K562 (cell line): ENCODE measurements around the gene CACNA2D4. TPM values are rescaled to one million over a fixed set of nuclear protein-coding genes. Genes with fewer than 3 reads are reported as not detected.

ENCODE experiments used
- ATAC-seq: fragments of 200-7000 bp; cut with Tn5 transposase; 3 replicates; pipeline ENCODE4 v1.9.1; 2020; ENCODE audit warnings: moderate library complexity
- BruUV-seq: library from RNA; stranded (reverse); fragments of 400-500 nt; replicated peaks from 2 replicates; lab custom pipeline; 2021; lab: Mats Ljungman, UMichigan
- CTCF ChIA-PET: fragments of 300-600 bp; formaldehyde crosslinking; extraction: SDS; loops from one replicate; lab custom pipeline; 2021; ENCODE audit warnings: low intra/inter-chr PET ratio; lab: Yijun Ruan, JAX
- POLR2A ChIA-PET: fragments of 300-600, 350-650 bp; sonication (Branson Sonifier 250); formaldehyde crosslinking; extraction: SDS; loops from one replicate; lab custom pipeline; 2021; ENCODE audit warnings: antibody characterized with exemption, inconsistent platforms; lab: Yijun Ruan, JAX
- DNase-seq, 4 experiments: peaks; one replicate each; pipeline versions ENCODE4 v3.0.0 to v3.0.0-alpha.2; 2011 to 2018; ENCODE audit warnings: low spot score in 3 of 4, mixed read lengths in 3 of 4; ENCODE audit errors: extremely low read depth in 1 of 4
- FAIRE-seq: peaks from 2 replicates; lab custom pipeline; 2011; peaks lifted over from hg19 to GRCh38; lab: Jason Lieb, UNC
- H2AFZ ChIP-seq: 2 replicates; pipeline ENCODE4 v1.6.0; 2011; ENCODE audit warnings: low read depth, low read length, control low read depth, inconsistent platforms
- H3K27ac ChIP-seq: fragments of 200-600 bp; 3 replicates; pipeline ENCODE4 v1.8.0; 2011; ENCODE audit warnings: low read depth, mild to moderate bottlenecking, control low read depth, inconsistent platforms, low read length, moderate library complexity, mixed read lengths; ENCODE audit errors: extremely low read depth
- H3K27me3 ChIP-seq, 2 experiments: fragments of 300-600 bp in 1 of 2; 2 replicates in 1 of 2; 3 replicates in 1 of 2; pipeline versions ENCODE4 v1.6.0 to v1.8.0; 2011; ENCODE audit warnings: inconsistent platforms in 2 of 2, low read length in 2 of 2, mild to moderate bottlenecking in 1 of 2, mixed read lengths in 1 of 2, moderate library complexity in 1 of 2; ENCODE audit not compliant: control insufficient read depth in 2 of 2, insufficient read depth in 2 of 2
- H3K36me3 ChIP-seq: fragments of 300-600 bp; 3 replicates; pipeline ENCODE4 v1.8.0; 2011; ENCODE audit warnings: mild to moderate bottlenecking, low read length, inconsistent platforms; ENCODE audit not compliant: control insufficient read depth, insufficient read depth
- H3K4me1 ChIP-seq, 2 experiments: fragments of 200-600 bp in 1 of 2; replicated peaks in 1 of 2; 2 replicates in 1 of 2; 3 replicates in 1 of 2; pipeline versions ENCODE4 v1.5.1 to v1.8.0; 2011; ENCODE audit warnings: inconsistent platforms in 2 of 2, low read length in 2 of 2, mild to moderate bottlenecking in 1 of 2, mixed read lengths in 1 of 2, moderate library complexity in 1 of 2; ENCODE audit not compliant: control insufficient read depth in 2 of 2, insufficient read depth in 2 of 2
- H3K4me2 ChIP-seq: 2 replicates; pipeline ENCODE4 v1.6.1; 2011; ENCODE audit warnings: low read length, control low read depth, inconsistent platforms, mixed read lengths; ENCODE audit not compliant: insufficient read depth
- H3K4me3 ChIP-seq: fragments of 200-600 bp; sonication (generic), shearing (Covaris generic); 2 replicates; pipeline ENCODE4 v1.5.1; 2016; ENCODE audit warnings: control low read depth, inconsistent platforms
- H3K79me2 ChIP-seq: fragments of 200-600 bp; 3 replicates; pipeline ENCODE4 v1.8.0; 2011; ENCODE audit warnings: low read length, inconsistent platforms; ENCODE audit not compliant: control insufficient read depth, insufficient read depth
- H3K9ac ChIP-seq, 2 experiments: 2 replicates each; pipeline versions ENCODE4 v1.6.0 to v1.6.1; 2011; ENCODE audit warnings: low read depth in 2 of 2, low read length in 2 of 2, control low read depth in 1 of 2, inconsistent platforms in 1 of 2, mild to moderate bottlenecking in 1 of 2, mixed read lengths in 1 of 2; ENCODE audit not compliant: insufficient read depth in 1 of 2
- H3K9me1 ChIP-seq: one replicate; pipeline ENCODE4 v1.6.0; 2011; ENCODE audit warnings: inconsistent platforms, mild to moderate bottlenecking, low read length, moderate library complexity; ENCODE audit not compliant: control insufficient read depth, insufficient read depth
- H3K9me3 ChIP-seq: replicated peaks from 2 replicates; pipeline ENCODE4 v1.5.1; 2011; ENCODE audit warnings: low read depth, low read length, inconsistent platforms; ENCODE audit not compliant: control insufficient read depth, insufficient read depth
- H4K20me1 ChIP-seq: replicated peaks from 2 replicates; pipeline ENCODE4 v1.6.1; 2011; ENCODE audit warnings: low read length, inconsistent platforms, mixed read lengths; ENCODE audit not compliant: control insufficient read depth, insufficient read depth
- AFF1 ChIP-seq, 2 experiments: fragments of 450-650 bp; IDR thresholded peaks; 2 replicates each; pipeline ENCODE4 v1.6.1; 2018; ENCODE audit warnings: mild to moderate bottlenecking in 2 of 2, low read depth in 1 of 2; ENCODE audit not compliant: partially characterized antibody in 2 of 2
- CGGBP1 ChIP-seq: fragments of 250-450 bp; sonication (Bioruptor Pico); IDR thresholded peaks from 2 replicates; pipeline ENCODE4 v1.9.0; 2021; ENCODE audit warnings: mild to moderate bottlenecking
- COPS2 ChIP-seq: fragments of 450-650 bp; conservative IDR thresholded peaks from 2 replicates; pipeline ENCODE4 v1.6.1; 2016; ENCODE audit warnings: mild to moderate bottlenecking, moderate library complexity
- DMBX1 ChIP-seq: fragments of 250-450 bp; sonication (Bioruptor Pico); IDR thresholded peaks from 2 replicates; pipeline ENCODE4 v1.8.0; 2022; ENCODE audit warnings: inconsistent platforms, mild to moderate bottlenecking, moderate library complexity, borderline replicate concordance
- E2F5 ChIP-seq: sonication (generic); formaldehyde crosslinking; IDR thresholded peaks from 2 replicates; pipeline ENCODE4 v1.8.0; 2022; ENCODE audit warnings: mild to moderate bottlenecking, missing genetic modification reagents
- KDM1A ChIP-seq, 2 experiments: fragments of 450-650 bp; IDR thresholded peaks; 2 replicates each; pipeline ENCODE4 v1.6.1; 2016; ENCODE audit warnings: mild to moderate bottlenecking in 2 of 2
- MAX ChIP-seq: sonication (generic); formaldehyde crosslinking; IDR thresholded peaks from 2 replicates; pipeline ENCODE4 v1.9.0; 2022; ENCODE audit warnings: mild to moderate bottlenecking, missing genetic modification reagents
- MYBL2 ChIP-seq, 2 experiments: fragments of 450-650 bp in 1 of 2; sonication (generic) in 1 of 2; formaldehyde crosslinking in 1 of 2; IDR thresholded peaks; 2 replicates each; pipeline versions ENCODE4 v1.6.1 to v1.8.1; 2017 to 2022; ENCODE audit warnings: borderline replicate concordance in 1 of 2, inconsistent platforms in 1 of 2, low read depth in 1 of 2, mild to moderate bottlenecking in 1 of 2, missing genetic modification reagents in 1 of 2, moderate library complexity in 1 of 2
- RB1 ChIP-seq: fragments of 450-650 bp; IDR thresholded peaks from 2 replicates; pipeline ENCODE4 v1.6.1; 2017; ENCODE audit warnings: low read depth, mild to moderate bottlenecking
- RFX1 ChIP-seq: fragments of 450-650 bp; IDR thresholded peaks from 2 replicates; pipeline ENCODE4 v1.6.1; 2016; ENCODE audit warnings: mild to moderate bottlenecking, moderate library complexity
- THRB ChIP-seq: fragments of 450-650 bp; formaldehyde crosslinking; conservative IDR thresholded peaks from 2 replicates; pipeline ENCODE4 v1.4.0; 2022; ENCODE audit warnings: mild to moderate bottlenecking, missing genetic modification characterization
- WGBS: fragments of 100-300 bp; shearing (Covaris generic); methylation state at CpG from one replicate; pipeline ENCODE4 v1.1.6; 2016; ENCODE audit warnings: low coverage, mixed read lengths; ENCODE audit not compliant: insufficient coverage; ENCODE audit errors: missing lambda C conversion rate; 5-methylcytosine and 5-hydroxymethylcytosine counted together
- in situ Hi-C: fragments of 300-500 bp; cut with MboI; formaldehyde crosslinking; loops from 4 replicates; pipeline ENCODE4 v1.15.0; 2018; ENCODE audit warnings: inconsistent platforms, mixed read lengths
- intact Hi-C: fragments of 100-400 bp; cut with micrococcal nuclease; formaldehyde crosslinking; loops from 2 replicates; pipeline ENCODE4 v1.14.2; 2022
- polyA plus RNA-seq, 8 experiments: library from polyadenylated mRNA; depleted of rRNA in 4 of 8; stranded (reverse) in 5 of 8; unstranded in 3 of 8; fragments of >200 nt; fragmentation: Nextera tagmentation in 2 of 8; fragmentation: Illumina TruSeq in 1 of 8; extraction: Ambion mirVana in 2 of 8; extraction: Trizol in 1 of 8; gene quantifications; 2 replicates each; pipeline versions ENCODE4 v1.2.1 to v1.2.3, GENCODE V29; 2011 to 2014; ENCODE audit warnings: inconsistent platforms in 1 of 8, missing spikeins in 1 of 8
- total RNA-seq, 7 experiments: library from RNA; depleted of rRNA in 6 of 7; stranded (reverse); fragments of >200 nt in 6 of 7; fragmentation: Illumina TruSeq in 2 of 7; extraction: Trizol in 2 of 7; gene quantifications; 2 replicates each; pipeline versions ENCODE4 v1.2.1 to v1.2.3, GENCODE V29; 2011 to 2021; ENCODE audit warnings: low replicate concordance in 1 of 7

Gene CACNA2D4
- total and polyA plus RNA-seq, 9 of the 15 experiments (the other 6 are each of a cell fraction or from before 2014, with no cell fraction given): 0.04 to 0.69 (median 0.40) TPM; not detected in 3

- ChIA-PET CTCF (no interaction called here), POLR2A (no interaction called here)
- Histone ChIP-seq H3K9ac (no peak overlapping the region), H3K9me1 (no peaks in the 10 kb centered on the region), H2AFZ (no peak overlapping the region), H3K4me2 (no peak overlapping the region), H3K27ac (no peak overlapping the region; the same call in 2 of the 3 replicates), H3K36me3 (no peaks in the 10 kb centered on the region), H3K79me2 (no peaks in the 10 kb centered on the region), H3K9me3 (no peaks in the 10 kb centered on the region), H3K4me1 (peaks cover 6 to 16% of the 10 kb centered on the region in 2 experiments; a peak in 4 of 5 replicates), H3K4me3 (no peak overlapping the region), H3K27me3 (peaks cover 33 to 68% of the 10 kb centered on the region in 2 experiments; a peak in 4 of 5 replicates), H4K20me1 (no peaks in the 10 kb centered on the region; the same call in 1 of the 2 replicates)
- 43% methylated on average over 9 of the region's 9 CpGs for WGBS
- in situ Hi-C loops: no loop called here
- DNase-seq: no peak
- no peak for ATAC-seq
- no TSS peak for BruUV-seq
- intact Hi-C loops: loop anchor here (10.0 kb wide), 1 partner anchor 98 kb away; the partner anchor contains the start of gene CACNA2D4
- no peak for TF ChIP-seq DMBX1 (CRISPR knock-in tag)
- TF ChIP-seq MYBL2 (IDR thresholded peaks at IDR 0.05; ENCODE audit: low read depth): no peak
- TF ChIP-seq MYBL2 (CRISPR knock-in tag; IDR thresholded peaks at IDR 0.05; ENCODE audit: borderline replicate concordance): no peak
- TF ChIP-seq AFF1 (IDR thresholded peaks at IDR 0.05; ENCODE audit: low read depth in 1 of 2, partially characterized antibody in 2 of 2): no peak
- TF ChIP-seq THRB: no peak
- no peak for TF ChIP-seq E2F5 (CRISPR knock-in tag)
- peak in 1 of 2 experiments; percentile 90; a peak in 2 of 4 replicates for TF ChIP-seq KDM1A (IDR thresholded peaks at IDR 0.05)
- 0 out of 2 replicates have a peak, but pooled peaks have one; percentile 21 for TF ChIP-seq MAX (CRISPR knock-in tag)
- no peak for TF ChIP-seq RB1
- no peak for TF ChIP-seq COPS2
- no peak for TF ChIP-seq RFX1
- no peak for TF ChIP-seq CGGBP1 (CRISPR knock-in tag)
- FAIRE-seq: peak; percentile 26
Measured at GRCh38 chr12:1816730-1817348, 101.6 kb downstream of the CACNA2D4 start.
